ENCODE measurements around the gene TSHZ2.
"Not testable (repeated sequence)": the region's sequence is repeated elsewhere in the genome, so short reads cannot be mapped to it uniquely, and the experiment has no call there.

Gene TSHZ2

DNA sequence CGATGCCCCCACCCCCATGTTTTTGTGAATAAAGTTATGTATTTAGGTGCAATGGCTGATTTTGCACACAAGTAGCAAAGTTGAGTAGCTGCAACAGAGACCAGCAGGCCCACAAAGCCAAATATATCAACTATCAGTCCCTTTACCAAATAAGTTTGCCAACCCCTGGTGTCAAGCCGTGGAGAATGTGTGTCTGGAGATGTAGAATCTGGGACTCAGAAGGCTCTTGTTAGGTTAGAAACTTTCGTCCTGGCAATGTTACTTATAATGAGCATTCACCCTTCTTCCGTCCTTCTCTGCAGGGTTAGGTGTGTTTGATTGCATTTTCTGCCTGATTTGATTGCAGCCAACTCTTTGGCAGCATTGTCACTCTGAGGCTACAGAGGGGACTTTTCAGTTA lies 563.7 kb downstream of the TSHZ2 start:
- DNase-seq: no peak
- intact Hi-C loops (cut with DNase I): no loop called here

GRCh38 chr20:53536382-53536781 lies 564.2 kb downstream of the TSHZ2 start:
- DNase-seq; intact Hi-C loops (cut with DNase I): not testable (repeated sequence)

- intact Hi-C loops (cut with DNase I): no loop called here
- no peak for DNase-seq
Measured at GRCh38 chr20:53539516-53539915, 567.4 kb downstream of the TSHZ2 start.

Data from head of caudate nucleus (tissue), 42 donors.